Brain microvascular endothelial cell (primary cell): Measurements from ENCODE around the gene COL8A1.
A peak's percentile ranks its signal among the peaks of the same experiment; 100 is the strongest.
"Not testable (repeated sequence)": the region's sequence is repeated elsewhere in the genome, so short reads cannot be mapped to it uniquely, and the experiment has no call there.

Experiments used
- DNase-seq: peaks from one replicate; pipeline ENCODE4 v3.0.0-alpha.2; 2020
- H3K27ac ChIP-seq: fragments of 250-450 bp; sonication (Bioruptor Pico); 2 replicates; pipeline ENCODE4 v1.5.1; 2020; ENCODE audit warnings: mild to moderate bottlenecking, moderate library complexity
- H3K27me3 ChIP-seq: fragments of 250-450 bp; sonication (Bioruptor Pico); replicated peaks from 2 replicates; pipeline ENCODE4 v1.5.1; 2020; ENCODE audit warnings: mild to moderate bottlenecking
- H3K36me3 ChIP-seq: fragments of 250-450 bp; sonication (Bioruptor Pico); replicated peaks from 2 replicates; pipeline ENCODE4 v1.5.1; 2020; ENCODE audit warnings: mild to moderate bottlenecking
- H3K4me3 ChIP-seq: 2 replicates; pipeline ENCODE4 v1.5.1; 2011; ENCODE audit warnings: low read depth, mild to moderate bottlenecking, control low read depth, low read length, moderate library complexity
- in situ Hi-C: cut with HindIII; loops from 2 replicates; pipeline ENCODE4 v1.10.0; 2017; ENCODE audit warnings: low sequenced_read_pairs, low pct_ligation_motif_present
- TF ChIP-seq, protein P1 (sequence below): IDR thresholded peaks from 2 replicates; pipeline ENCODE4 v1.5.1; 2011; ENCODE audit warnings: low read depth, mild to moderate bottlenecking, moderate library complexity, low read length, control low read depth, inconsistent platforms; ENCODE audit errors: missing control alignments

Gene COL8A1

DNA sequence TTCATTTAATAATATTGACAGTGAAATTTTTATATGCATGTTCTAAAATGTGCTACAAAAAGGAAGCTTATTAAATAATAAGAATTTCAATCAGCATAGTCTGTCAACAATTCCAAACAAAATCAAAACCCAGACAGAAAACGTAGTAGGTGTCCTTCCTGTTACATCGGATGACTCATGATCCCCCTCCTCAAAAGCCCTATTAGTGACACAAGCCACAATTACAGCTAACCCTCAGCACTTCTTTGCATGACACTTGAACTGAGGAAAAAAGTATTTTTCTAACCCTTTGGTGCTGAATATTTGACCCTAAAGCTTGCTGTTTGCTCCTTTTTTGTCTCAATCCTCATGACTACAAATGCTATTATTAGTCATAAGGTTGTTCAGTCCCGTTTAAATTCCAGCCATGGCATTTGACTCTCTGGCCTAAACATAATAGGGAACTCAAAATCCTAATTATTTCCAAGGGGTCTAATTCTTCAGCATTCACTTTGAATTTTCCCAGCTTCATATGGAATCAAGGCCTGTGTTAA, 78.1 kb downstream of the COL8A1 start:
- peak overlapping the region; percentile 73 for H3K27ac ChIP-seq
- in situ Hi-C loops, result no loop called here
- peak; percentile 42 for DNase-seq

DNA sequence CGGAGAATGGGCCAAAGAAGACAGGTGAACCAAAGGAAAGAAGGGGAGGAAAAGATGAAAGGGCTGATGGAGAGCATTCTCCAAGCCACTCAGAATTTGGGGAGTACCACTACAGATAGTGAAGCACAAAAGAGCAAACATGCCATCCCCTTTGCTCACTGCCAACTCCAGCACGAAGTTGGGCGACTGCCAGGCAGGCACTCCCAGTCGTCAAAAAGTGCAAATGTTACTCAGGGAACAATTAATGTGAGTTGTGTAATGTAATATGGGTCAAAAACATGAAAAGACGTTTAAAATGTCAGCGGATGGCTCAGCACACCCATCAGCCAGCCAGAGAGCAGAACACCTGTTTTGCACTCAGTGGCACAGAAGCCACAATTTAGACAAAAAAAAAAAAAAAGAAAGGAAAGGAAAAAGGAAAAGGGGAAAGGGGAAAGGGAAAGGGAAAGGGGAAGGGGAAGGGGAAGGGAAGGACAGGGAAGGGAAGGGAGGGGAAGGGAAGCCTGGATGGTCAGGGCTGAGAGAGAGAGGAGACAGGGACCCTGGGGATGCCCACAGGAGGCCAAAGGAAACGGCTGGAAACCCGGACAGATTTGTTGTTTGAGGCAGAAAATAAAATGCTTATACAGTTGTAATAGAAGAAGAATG, 82.7 kb downstream of the COL8A1 start:
- in situ Hi-C loops, result no loop called here
- Histone ChIP-seq H3K27me3 (no peaks in the 10 kb centered on the region), H3K27ac (peak overlapping the region; percentile 89), H3K36me3 (no peaks in the 10 kb centered on the region), H3K4me3 (no peak overlapping the region)
- TF ChIP-seq, protein P1, sequence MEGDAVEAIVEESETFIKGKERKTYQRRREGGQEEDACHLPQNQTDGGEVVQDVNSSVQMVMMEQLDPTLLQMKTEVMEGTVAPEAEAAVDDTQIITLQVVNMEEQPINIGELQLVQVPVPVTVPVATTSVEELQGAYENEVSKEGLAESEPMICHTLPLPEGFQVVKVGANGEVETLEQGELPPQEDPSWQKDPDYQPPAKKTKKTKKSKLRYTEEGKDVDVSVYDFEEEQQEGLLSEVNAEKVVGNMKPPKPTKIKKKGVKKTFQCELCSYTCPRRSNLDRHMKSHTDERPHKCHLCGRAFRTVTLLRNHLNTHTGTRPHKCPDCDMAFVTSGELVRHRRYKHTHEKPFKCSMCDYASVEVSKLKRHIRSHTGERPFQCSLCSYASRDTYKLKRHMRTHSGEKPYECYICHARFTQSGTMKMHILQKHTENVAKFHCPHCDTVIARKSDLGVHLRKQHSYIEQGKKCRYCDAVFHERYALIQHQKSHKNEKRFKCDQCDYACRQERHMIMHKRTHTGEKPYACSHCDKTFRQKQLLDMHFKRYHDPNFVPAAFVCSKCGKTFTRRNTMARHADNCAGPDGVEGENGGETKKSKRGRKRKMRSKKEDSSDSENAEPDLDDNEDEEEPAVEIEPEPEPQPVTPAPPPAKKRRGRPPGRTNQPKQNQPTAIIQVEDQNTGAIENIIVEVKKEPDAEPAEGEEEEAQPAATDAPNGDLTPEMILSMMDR, result no peak
- peak; percentile 34 for DNase-seq

More for the DNA sequence above, 78.1 kb downstream of the COL8A1 start:
- Histone ChIP-seq H3K4me3 (no peak overlapping the region), H3K27me3 (no peaks in the 10 kb centered on the region), H3K36me3 (no peaks in the 10 kb centered on the region)
- TF ChIP-seq, protein P1, result no peak

DNA sequence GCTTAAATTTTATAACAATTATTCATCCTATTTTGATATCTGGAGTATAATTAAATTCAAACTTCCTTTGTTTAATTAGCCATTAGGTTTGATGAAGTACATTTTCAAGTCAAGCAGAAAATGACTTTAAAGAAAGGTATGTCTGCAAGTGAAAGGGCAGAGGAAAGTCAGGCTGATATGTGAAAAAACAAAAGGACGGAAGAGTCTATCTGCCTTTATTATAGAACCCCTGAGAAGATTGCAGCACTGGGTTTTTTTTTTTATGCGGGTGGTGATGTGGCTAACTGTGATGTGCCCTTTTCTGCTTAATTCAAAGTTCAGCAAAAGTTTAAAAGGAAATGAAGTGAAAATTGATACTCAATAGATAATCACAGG, 83.2 kb downstream of the COL8A1 start:
- in situ Hi-C loops, result no loop called here
- no peaks in the 10 kb centered on the region for H3K27me3 ChIP-seq
- TF ChIP-seq, protein P1, result no peak

GRCh38 chr3:99724276-99724675, 85.9 kb downstream of the COL8A1 start:
- Histone ChIP-seq H3K36me3 (no peaks in the 10 kb centered on the region), H3K27me3 (no peaks in the 10 kb centered on the region), H3K27ac (peak overlapping the region; percentile 9), H3K4me3 (no peak overlapping the region)
- no peak for DNase-seq
- in situ Hi-C loops, result no loop called here
- TF ChIP-seq, protein P1, result no peak

More for the DNA sequence above, 83.2 kb downstream of the COL8A1 start:
- Histone ChIP-seq H3K27ac (peak overlapping the region; percentile 89), H3K36me3 (no peaks in the 10 kb centered on the region), H3K4me3 (no peak overlapping the region)
- DNase-seq, result peak; percentile 61

- Histone ChIP-seq H3K27ac (no peak overlapping the region), H3K4me3 (no peak overlapping the region), H3K36me3 (peaks cover 13% of the 10 kb centered on the region), H3K27me3 (no peaks in the 10 kb centered on the region)
- in situ Hi-C loops, result no loop called here
- TF ChIP-seq, protein P1, result no peak
- DNase-seq, result no peak
Measured at GRCh38 chr3:99730870-99731269, 92.5 kb downstream of the COL8A1 start.

DNA sequence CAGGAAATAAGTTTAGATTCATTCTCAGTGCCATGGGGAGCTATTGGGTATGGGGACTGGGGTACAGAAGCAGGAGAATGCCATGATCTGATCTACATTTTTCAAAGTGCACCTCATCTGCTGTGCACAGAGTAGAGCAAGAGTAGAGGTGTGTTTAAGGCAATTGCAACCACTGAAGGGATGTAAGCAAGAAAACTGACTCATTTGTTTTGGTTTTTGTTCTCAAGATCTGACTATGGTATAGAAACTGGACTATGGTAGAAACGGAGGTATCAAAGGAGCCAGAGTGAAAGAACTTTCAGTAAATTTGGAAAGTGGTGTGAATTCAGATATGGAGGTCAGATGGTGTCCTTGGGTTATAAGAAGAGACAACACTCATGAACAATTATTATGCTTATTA, 93.1 kb downstream of the COL8A1 start:
- H3K27ac ChIP-seq, result no peak overlapping the region
- TF ChIP-seq, protein P1, result no peak
- no peaks in the 10 kb centered on the region for H3K27me3 ChIP-seq
- DNase-seq, result no peak
- in situ Hi-C loops, result no loop called here
- H3K36me3 ChIP-seq, result peaks cover 13% of the 10 kb centered on the region
- H3K4me3 ChIP-seq, result no peak overlapping the region

GRCh38 chr3:99740371-99740770, 102.0 kb downstream of the COL8A1 start:
- Histone ChIP-seq H3K36me3 (peaks cover 16% of the 10 kb centered on the region), H3K27ac (peak overlapping the region; percentile 19)
- H3K27me3 ChIP-seq, H3K4me3 ChIP-seq, in situ Hi-C loops: not testable (repeated sequence)
- DNase-seq, result peak; percentile 50
